ENCODE data around the gene SLC15A3. TPM values are rescaled to one million over a fixed set of nuclear protein-coding genes. Genes with fewer than 3 reads are reported as not detected.

The SLC15A3 gene
- total and polyA plus RNA-seq, 4 donors = 9.0 to 20.9 (median 16.3) TPM

DNA sequence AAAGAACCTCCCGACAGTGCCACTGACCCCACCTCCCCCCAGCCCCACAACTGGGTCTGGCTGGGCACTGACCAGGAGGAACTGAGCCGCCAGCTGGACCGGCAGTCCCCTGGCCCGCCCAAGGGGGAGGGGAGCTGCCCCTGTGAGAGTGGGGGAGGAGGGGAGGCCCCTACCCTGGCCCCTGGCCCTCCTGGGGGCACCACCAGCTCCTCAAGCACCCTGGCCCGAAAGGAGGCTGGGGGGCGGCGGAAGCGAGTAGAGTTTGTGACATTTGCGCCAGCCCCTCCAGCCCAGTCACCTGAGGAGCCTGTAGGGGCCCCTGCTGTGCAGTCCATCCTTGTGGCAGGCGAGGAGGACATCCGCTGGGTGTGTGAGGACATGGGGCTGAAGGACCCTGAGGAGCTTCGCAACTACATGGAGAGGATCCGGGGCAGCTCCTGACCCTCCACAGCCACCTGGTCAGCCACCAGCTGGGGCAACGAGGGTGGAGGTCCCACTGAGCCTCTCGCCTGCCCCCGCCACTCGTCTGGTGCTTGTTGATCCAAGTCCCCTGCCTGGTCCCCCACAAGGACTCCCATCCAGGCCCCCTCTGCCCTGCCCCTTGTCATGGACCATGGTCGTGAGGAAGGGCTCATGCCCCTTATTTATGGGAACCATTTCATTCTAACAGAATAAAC is 15.4 kb downstream of the SLC15A3 start:
- no peaks in the 10 kb centered on the region for H3K9me3 ChIP-seq (ENCODE audit: control insufficient read depth in 4 of 4, low read length in 3 of 4)
- WGBS = 90% methylated on average over 18 of the region's 18 CpGs
- H3K36me3 ChIP-seq (ENCODE audit: control insufficient read depth in 4 of 4, insufficient read depth in 3 of 4, low read depth in 1 of 4, low read length in 3 of 4) = peaks cover 2 to 28% (median 9%) of the 10 kb centered on the region in 4 donors
- H3K27ac ChIP-seq (ENCODE audit: low read depth in 1 of 2, low read length in 2 of 2) = no peak overlapping the region
- no peak overlapping the region for H3K9ac ChIP-seq (ENCODE audit: low read depth in 1 of 2, low read length in 2 of 2)
- DNase-seq (ENCODE audit: low spot score) = no peak
- no peaks in the 10 kb centered on the region for H3K27me3 ChIP-seq (ENCODE audit: control insufficient read depth in 4 of 4, insufficient read depth in 4 of 4, low read length in 3 of 4)
- no peak overlapping the region for H3K4me3 ChIP-seq (ENCODE audit: low read depth in 1 of 3, low read length in 3 of 3)
- TF ChIP-seq RXRA (IDR thresholded peaks at IDR 0.05) (no peak), GABPA (IDR thresholded peaks at IDR 0.05 in 1 of 2, conservative IDR thresholded peaks at IDR 0.05 in 1 of 2) (no peak), YY1 (IDR thresholded peaks at IDR 0.05) (no peak), SP1 (IDR thresholded peaks at IDR 0.05) (no peak)
- TF ChIP-seq, protein P1, sequence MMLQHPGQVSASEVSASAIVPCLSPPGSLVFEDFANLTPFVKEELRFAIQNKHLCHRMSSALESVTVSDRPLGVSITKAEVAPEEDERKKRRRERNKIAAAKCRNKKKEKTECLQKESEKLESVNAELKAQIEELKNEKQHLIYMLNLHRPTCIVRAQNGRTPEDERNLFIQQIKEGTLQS (IDR thresholded peaks at IDR 0.05) = no peak
- no peaks in the 10 kb centered on the region for H3K4me1 ChIP-seq (ENCODE audit: control insufficient read depth in 4 of 4, insufficient read depth in 4 of 4, low read length in 3 of 4)

DNA sequence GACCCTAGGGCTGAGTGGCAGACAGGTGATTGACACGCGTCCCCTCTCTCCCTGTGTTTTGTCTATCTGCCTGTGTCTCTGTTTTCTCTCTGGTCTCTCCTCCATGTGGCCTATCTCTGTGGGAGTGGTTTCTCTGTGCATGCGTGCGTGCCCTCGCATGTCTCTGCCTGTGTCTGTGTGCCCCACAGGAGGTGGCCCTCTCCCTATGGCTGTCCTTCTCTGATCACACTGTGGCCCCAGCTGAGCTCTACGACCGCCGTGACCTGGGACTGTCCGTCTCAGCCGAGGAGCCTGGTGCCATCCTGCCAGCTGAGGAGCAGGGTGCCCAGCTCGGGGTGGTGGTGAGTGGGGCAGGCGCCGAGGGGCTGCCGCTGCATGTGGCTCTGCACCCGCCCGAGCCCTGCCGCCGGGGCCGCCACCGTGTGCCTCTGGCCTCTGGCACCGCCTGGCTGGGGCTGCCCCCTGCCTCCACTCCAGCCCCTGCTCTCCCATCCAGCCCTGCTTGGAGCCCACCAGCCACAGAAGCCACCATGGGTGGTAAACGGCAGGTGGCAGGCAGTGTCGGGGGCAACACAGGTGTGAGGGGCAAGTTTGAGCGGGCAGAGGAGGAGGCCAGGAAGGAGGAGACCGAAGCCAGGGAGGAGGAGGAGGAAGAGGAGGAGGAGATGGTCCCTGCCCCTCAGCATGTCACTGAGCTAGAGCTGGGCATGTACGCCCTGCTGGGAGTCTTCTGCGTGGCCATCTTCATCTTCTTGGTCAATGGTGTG is 16.1 kb downstream of the SLC15A3 start:
- H3K9ac ChIP-seq (ENCODE audit: low read depth in 1 of 2, low read length in 2 of 2) = no peak overlapping the region
- no peak overlapping the region for H3K4me3 ChIP-seq (ENCODE audit: low read depth in 1 of 3, low read length in 3 of 3)
- H3K27me3 ChIP-seq (ENCODE audit: control insufficient read depth in 4 of 4, insufficient read depth in 4 of 4, low read length in 3 of 4) = no peaks in the 10 kb centered on the region
- H3K4me1 ChIP-seq (ENCODE audit: control insufficient read depth in 4 of 4, insufficient read depth in 4 of 4, low read length in 3 of 4) = no peaks in the 10 kb centered on the region
- peaks cover 2 to 21% (median 7%) of the 10 kb centered on the region in 4 donors for H3K36me3 ChIP-seq (ENCODE audit: control insufficient read depth in 4 of 4, insufficient read depth in 3 of 4, low read depth in 1 of 4, low read length in 3 of 4)
- no peaks in the 10 kb centered on the region for H3K9me3 ChIP-seq (ENCODE audit: control insufficient read depth in 4 of 4, low read length in 3 of 4)
- 92% methylated on average over 27 of the region's 27 CpGs for WGBS
- TF ChIP-seq, protein P2, sequence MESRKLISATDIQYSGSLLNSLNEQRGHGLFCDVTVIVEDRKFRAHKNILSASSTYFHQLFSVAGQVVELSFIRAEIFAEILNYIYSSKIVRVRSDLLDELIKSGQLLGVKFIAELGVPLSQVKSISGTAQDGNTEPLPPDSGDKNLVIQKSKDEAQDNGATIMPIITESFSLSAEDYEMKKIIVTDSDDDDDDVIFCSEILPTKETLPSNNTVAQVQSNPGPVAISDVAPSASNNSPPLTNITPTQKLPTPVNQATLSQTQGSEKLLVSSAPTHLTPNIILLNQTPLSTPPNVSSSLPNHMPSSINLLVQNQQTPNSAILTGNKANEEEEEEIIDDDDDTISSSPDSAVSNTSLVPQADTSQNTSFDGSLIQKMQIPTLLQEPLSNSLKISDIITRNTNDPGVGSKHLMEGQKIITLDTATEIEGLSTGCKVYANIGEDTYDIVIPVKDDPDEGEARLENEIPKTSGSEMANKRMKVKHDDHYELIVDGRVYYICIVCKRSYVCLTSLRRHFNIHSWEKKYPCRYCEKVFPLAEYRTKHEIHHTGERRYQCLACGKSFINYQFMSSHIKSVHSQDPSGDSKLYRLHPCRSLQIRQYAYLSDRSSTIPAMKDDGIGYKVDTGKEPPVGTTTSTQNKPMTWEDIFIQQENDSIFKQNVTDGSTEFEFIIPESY (IDR thresholded peaks at IDR 0.05) = no peak
- TF ChIP-seq YY1 (IDR thresholded peaks at IDR 0.05) = no peak
- no peak for TF ChIP-seq TAF1 (conservative IDR thresholded peaks at IDR 0.05)
- no peak for TF ChIP-seq SP1 (IDR thresholded peaks at IDR 0.05)
- TF ChIP-seq CTCF (IDR thresholded peaks at IDR 0.05; ENCODE audit: low read depth, low read length, missing input control) = no peak
- TF ChIP-seq, protein P1 (IDR thresholded peaks at IDR 0.05) = no peak
- no peak for TF ChIP-seq HNF4A (conservative IDR thresholded peaks at IDR 0.05)
- TF ChIP-seq, protein P3, sequence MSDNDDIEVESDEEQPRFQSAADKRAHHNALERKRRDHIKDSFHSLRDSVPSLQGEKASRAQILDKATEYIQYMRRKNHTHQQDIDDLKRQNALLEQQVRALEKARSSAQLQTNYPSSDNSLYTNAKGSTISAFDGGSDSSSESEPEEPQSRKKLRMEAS (IDR thresholded peaks at IDR 0.05) = no peak
- TF ChIP-seq GABPA (IDR thresholded peaks at IDR 0.05 in 1 of 2, conservative IDR thresholded peaks at IDR 0.05 in 1 of 2) = no peak
- TF ChIP-seq REST (IDR thresholded peaks at IDR 0.05) = no peak
- no peak for TF ChIP-seq HNF4G (IDR thresholded peaks at IDR 0.05)
- no peak for TF ChIP-seq EGR1 (IDR thresholded peaks at IDR 0.05; ENCODE audit: low read depth in 2 of 2)
- no peak for TF ChIP-seq RXRA (IDR thresholded peaks at IDR 0.05)
- no peak for TF ChIP-seq FOXA1 (IDR thresholded peaks at IDR 0.05)
- H3K27ac ChIP-seq (ENCODE audit: low read depth in 1 of 2, low read length in 2 of 2) = no peak overlapping the region
- DNase-seq (ENCODE audit: low spot score) = no peak
